Fibroblast of the aortic adventitia (primary cell): ENCODE data around the gene ISL2. TPM values are rescaled to one million over a fixed set of nuclear protein-coding genes. Genes with fewer than 3 reads are reported as not detected.
A peak's percentile ranks its signal among the peaks of the same experiment; 100 is the strongest.

Source experiments
- DNase-seq: peaks from one replicate; pipeline ENCODE4 v3.0.0-alpha.2; 2010; ENCODE audit warnings: low read depth
- H3K4me3 ChIP-seq: 2 replicates; pipeline ENCODE4 v1.5.1; 2011; ENCODE audit warnings: low read depth, mild to moderate bottlenecking, control low read depth, low read length, moderate library complexity
- total RNA-seq: library from RNA; depleted of rRNA; stranded (reverse); fragments of >200 nt; gene quantifications from 2 replicates; pipeline ENCODE4 v1.2.3, GENCODE V29; 2012; ENCODE audit warnings: low replicate concordance
- TF ChIP-seq, protein P1 (sequence below): IDR thresholded peaks from 2 replicates; pipeline ENCODE4 v1.5.1; 2011; ENCODE audit warnings: mild to moderate bottlenecking, low read length, control low read depth, inconsistent platforms; ENCODE audit not compliant: insufficient read depth

The ISL2 gene
- total RNA-seq, 1 donor, result 0.45 TPM

DNA sequence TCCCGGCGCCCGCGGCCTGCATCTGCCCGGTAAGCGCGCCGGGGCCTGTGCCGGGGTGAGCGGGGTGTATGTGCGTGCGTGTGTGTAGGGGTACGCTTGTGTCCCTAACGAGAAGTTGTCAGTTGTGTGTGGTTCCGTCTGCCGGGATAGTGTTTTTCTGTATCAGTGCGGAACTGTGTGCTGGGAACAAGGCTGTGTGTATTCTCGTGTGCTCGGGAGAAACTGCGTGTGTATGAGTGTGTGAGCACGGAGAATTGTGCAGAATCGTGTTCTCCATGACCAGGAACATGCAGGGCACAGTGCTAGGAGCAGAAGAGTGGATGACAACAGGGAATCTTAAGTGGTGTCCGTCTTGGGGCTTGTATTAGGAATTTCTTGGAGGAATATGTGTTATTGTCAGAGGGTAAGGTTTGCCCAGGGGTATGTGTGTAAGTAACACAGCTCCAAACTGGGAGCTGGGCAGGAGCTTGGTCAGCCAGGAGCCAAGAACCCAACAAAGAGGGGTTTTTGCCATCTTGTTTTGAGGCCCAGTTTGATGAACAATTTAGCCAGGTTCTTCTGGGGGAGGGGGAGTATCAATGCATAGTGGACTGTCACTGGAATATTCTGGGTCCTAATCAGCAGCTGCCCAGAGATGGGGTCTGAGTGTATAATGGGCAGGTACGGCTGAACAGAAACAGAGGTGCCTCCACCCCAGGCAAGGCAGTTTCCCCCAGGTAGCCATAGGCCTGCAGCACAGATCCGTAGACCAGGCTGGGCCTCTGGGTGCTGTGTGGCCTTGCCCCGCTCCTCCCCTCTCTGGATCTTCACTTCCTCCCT is 2.1 kb downstream of the ISL2 start:
- TF ChIP-seq, protein P1, sequence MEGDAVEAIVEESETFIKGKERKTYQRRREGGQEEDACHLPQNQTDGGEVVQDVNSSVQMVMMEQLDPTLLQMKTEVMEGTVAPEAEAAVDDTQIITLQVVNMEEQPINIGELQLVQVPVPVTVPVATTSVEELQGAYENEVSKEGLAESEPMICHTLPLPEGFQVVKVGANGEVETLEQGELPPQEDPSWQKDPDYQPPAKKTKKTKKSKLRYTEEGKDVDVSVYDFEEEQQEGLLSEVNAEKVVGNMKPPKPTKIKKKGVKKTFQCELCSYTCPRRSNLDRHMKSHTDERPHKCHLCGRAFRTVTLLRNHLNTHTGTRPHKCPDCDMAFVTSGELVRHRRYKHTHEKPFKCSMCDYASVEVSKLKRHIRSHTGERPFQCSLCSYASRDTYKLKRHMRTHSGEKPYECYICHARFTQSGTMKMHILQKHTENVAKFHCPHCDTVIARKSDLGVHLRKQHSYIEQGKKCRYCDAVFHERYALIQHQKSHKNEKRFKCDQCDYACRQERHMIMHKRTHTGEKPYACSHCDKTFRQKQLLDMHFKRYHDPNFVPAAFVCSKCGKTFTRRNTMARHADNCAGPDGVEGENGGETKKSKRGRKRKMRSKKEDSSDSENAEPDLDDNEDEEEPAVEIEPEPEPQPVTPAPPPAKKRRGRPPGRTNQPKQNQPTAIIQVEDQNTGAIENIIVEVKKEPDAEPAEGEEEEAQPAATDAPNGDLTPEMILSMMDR, result no peak
- no peak overlapping the region for H3K4me3 ChIP-seq
- no peak for DNase-seq

DNA sequence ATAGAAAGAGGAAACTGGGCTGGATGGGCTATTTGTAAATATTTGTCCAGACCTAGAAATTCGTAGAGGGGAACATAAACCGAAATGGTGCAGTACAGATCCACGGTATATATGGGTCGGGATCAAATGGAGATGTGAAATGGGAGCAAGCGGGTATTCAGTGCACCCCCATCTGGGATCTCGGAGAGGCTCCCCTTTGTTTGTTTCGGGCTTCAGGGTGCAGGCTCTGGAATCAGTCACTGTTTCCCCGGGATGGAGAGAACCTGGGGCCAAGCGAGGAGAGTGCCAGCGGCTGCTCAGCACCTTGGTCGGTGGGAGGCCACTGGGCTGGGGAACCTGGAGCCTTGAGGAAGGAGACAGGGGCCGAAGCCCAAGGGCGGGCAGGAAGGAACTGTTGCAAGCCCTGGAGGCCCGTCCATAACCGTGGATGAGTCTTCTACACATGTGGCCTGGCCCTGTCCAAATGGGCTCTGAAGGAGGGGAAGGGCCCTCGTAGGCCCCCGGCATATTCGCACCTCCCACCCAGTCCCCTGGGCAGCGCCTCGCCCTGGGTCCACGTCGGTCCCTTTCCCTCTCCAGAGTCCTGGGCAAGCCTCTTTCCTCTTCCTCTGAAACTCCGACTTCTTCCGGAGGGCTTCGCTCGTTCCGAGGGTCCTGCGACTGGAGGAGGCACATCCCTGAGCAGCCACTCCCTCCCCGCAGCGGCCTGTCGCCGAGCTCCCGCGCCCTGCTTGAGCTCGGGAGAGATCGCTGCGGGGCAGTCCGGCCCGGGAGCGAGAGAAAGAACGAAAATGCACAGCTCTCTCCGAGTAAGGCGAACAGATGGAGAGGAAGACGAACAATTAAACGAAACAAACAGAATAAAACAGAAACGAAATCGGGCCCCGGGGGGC is 3.0 kb downstream of the ISL2 start:
- peak overlapping the region; percentile 40 for H3K4me3 ChIP-seq
- peak; percentile 44 for DNase-seq
- TF ChIP-seq, protein P1, result no peak

DNA sequence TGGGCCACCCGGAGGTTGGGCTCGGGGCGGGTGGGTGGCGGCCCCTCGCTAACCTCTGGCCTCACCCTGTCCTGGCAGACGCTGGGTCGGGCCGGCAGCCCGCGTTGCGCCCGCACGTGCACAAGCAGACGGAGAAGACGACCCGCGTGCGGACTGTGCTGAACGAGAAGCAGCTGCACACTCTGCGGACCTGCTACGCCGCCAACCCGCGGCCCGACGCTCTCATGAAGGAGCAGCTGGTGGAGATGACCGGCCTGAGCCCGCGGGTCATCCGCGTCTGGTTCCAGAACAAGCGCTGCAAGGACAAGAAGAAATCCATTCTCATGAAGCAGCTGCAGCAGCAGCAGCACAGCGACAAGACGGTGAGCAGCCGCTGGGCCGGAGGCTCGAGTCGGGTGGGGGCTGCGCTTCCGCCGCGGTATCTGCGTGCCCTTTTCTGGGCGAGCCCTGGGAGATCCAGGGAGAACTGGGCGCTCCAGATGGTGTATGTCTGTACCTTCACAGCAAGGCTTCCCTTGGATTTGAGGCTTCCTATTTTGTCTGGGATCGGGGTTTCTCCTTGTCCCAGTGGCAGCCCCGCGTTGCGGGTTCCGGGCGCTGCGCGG is 3.7 kb downstream of the ISL2 start:
- H3K4me3 ChIP-seq, result peak overlapping the region; percentile 40
- DNase-seq, result peak; percentile 41
- TF ChIP-seq, protein P1, result no peak

DNA sequence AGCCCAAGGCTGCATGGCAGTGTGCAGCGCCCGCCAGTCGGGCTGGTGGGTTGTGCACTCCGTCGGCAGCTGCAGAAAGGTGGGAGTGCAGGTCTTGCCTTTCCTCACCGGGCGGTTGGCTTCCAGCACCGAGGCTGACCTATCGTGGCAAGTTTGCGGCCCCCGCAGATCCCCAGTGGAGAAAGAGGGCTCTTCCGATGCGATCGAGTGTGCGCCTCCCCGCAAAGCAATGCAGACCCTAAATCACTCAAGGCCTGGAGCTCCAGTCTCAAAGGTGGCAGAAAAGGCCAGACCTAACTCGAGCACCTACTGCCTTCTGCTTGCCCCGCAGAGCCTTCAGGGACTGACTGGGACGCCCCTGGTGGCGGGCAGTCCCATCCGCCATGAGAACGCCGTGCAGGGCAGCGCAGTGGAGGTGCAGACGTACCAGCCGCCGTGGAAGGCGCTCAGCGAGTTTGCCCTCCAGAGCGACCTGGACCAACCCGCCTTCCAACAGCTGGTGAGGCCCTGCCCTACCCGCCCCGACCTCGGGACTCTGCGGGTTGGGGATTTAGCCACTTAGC is 4.3 kb downstream of the ISL2 start:
- TF ChIP-seq, protein P1, result no peak
- H3K4me3 ChIP-seq, result no peak overlapping the region

DNA sequence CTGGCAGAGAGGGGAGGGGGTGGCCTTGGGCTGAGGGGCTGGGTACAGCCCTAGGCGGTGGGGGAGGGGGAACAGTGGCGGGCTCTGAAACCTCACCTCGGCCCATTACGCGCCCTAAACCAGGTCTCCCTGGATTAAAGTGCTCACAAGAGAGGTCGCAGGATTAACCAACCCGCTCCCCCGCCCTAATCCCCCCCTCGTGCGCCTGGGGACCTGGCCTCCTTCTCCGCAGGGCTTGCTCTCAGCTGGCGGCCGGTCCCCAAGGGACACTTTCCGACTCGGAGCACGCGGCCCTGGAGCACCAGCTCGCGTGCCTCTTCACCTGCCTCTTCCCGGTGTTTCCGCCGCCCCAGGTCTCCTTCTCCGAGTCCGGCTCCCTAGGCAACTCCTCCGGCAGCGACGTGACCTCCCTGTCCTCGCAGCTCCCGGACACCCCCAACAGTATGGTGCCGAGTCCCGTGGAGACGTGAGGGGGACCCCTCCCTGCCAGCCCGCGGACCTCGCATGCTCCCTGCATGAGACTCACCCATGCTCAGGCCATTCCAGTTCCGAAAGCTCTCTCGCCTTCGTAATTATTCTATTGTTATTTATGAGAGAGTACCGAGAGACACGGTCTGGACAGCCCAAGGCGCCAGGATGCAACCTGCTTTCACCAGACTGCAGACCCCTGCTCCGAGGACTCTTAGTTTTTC is 4.9 kb downstream of the ISL2 start:
- DNase-seq, result no peak
- TF ChIP-seq, protein P1, result no peak
- no peak overlapping the region for H3K4me3 ChIP-seq

More for the DNA sequence above, 4.3 kb downstream of the ISL2 start:
- no peak for DNase-seq

DNA sequence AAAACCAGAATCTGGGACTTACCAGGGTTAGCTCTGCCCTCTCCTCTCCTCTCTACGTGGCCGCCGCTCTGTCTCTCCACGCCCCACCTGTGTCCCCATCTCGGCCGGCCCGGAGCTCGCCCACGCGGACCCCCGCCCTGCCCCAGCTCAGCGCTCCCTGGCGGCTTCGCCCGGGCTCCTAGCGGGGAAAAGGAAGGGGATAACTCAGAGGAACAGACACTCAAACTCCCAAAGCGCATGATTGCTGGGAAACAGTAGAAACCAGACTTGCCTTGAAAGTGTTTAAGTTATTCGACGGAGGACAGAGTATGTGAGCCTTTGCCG is 5.4 kb downstream of the ISL2 start:
- no peak for DNase-seq
- H3K4me3 ChIP-seq, result no peak overlapping the region
- TF ChIP-seq, protein P1, result no peak
